SJCRH30 (cell line): ENCODE data around the gene TKFC. TPM values are rescaled to one million over a fixed set of nuclear protein-coding genes. Genes with fewer than 3 reads are reported as not detected.
A peak's percentile ranks its signal among the peaks of the same experiment; 100 is the strongest.

Source experiments
- DNase-seq, 2 experiments: peaks; one replicate each; pipeline ENCODE4 v3.0.0-alpha.2; 2015 to 2020
- H3K27ac ChIP-seq: fragments of 250-450 bp; sonication (Bioruptor Pico); 2 replicates; pipeline ENCODE4 v1.5.1; 2020; ENCODE audit warnings: mild to moderate bottlenecking, moderate library complexity
- H3K27me3 ChIP-seq: fragments of 250-450 bp; sonication (Bioruptor Pico); 2 replicates; pipeline ENCODE4 v1.5.1; 2020; ENCODE audit warnings: mild to moderate bottlenecking, moderate library complexity
- H3K36me3 ChIP-seq: fragments of 250-450 bp; sonication (Bioruptor Pico); 2 replicates; pipeline ENCODE4 v1.5.1; 2020; ENCODE audit warnings: mild to moderate bottlenecking, moderate library complexity
- H3K4me1 ChIP-seq: fragments of 250-450 bp; sonication (Bioruptor Pico); 2 replicates; pipeline ENCODE4 v1.5.1; 2020; ENCODE audit warnings: mild to moderate bottlenecking, moderate library complexity
- H3K4me3 ChIP-seq: fragments of 250-450 bp; sonication (Bioruptor Pico); 2 replicates; pipeline ENCODE4 v1.5.1; 2020; ENCODE audit warnings: mild to moderate bottlenecking, moderate library complexity
- H3K9me3 ChIP-seq: fragments of 250-450 bp; sonication (Bioruptor Pico); replicated peaks from 2 replicates; pipeline ENCODE4 v1.5.1; 2020; ENCODE audit warnings: mild to moderate bottlenecking, moderate library complexity
- total RNA-seq: library from RNA; depleted of rRNA; stranded (reverse); fragments of >200 nt; shearing (Covaris generic); gene quantifications from 2 replicates; pipeline ENCODE4 v1.2.3, GENCODE V29; 2014

TKFC gene
- total RNA-seq, 1 experiment from 2014 or later, result 17.7 TPM

DNA sequence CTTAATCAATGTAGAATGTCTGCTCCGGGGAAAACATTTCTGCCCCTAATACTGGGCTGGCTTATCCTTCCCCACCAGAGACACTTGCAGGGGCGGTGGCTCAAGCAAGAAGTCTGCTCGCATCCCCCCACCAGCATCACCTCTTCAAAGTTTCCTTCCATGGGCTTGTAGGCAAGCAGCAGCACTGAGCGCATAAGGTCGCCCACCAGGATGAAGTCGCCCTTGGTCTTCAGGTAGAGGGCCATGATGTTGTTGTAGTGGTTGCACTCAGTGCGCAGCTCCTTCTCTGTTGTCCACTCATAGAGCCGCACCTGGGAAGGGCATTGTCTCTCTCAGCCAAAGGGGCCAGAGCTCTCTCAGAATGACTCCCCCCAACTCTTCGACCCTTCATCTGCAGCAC is 29.3 kb upstream of the TKFC start:
- peaks cover 67% of the 10 kb centered on the region for H3K36me3 ChIP-seq
- no peak for DNase-seq
- no peak overlapping the region for H3K4me3 ChIP-seq

DNA sequence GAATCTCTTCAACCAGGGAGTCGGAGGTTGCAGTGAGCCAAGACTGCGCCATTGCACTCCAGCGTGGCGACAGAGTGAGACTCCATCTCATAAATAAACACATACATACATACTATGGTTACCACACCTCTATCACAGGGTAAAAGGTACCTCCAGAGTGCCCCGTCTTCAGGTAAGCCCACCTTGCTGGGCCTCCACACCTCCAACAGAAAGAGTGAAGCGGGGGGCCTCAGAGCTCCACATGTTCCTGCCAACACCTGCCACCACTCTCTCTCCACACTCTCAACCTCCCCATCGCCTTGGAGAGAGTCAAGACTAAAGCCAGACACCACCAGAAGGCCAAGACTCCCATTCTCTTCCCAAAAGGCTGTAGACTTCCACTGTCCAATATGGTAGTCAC is 27.6 kb upstream of the TKFC start:
- Histone ChIP-seq H3K4me1 (no peaks in the 10 kb centered on the region), H3K4me3 (no peak overlapping the region), H3K27me3 (no peaks in the 10 kb centered on the region), H3K9me3 (no peaks in the 10 kb centered on the region), H3K36me3 (peaks cover 71% of the 10 kb centered on the region), H3K27ac (no peak overlapping the region)
- DNase-seq, result no peak

More for the DNA sequence above, 29.3 kb upstream of the TKFC start:
- no peaks in the 10 kb centered on the region for H3K27me3 ChIP-seq
- no peaks in the 10 kb centered on the region for H3K4me1 ChIP-seq
- no peaks in the 10 kb centered on the region for H3K9me3 ChIP-seq
- no peak overlapping the region for H3K27ac ChIP-seq

DNA sequence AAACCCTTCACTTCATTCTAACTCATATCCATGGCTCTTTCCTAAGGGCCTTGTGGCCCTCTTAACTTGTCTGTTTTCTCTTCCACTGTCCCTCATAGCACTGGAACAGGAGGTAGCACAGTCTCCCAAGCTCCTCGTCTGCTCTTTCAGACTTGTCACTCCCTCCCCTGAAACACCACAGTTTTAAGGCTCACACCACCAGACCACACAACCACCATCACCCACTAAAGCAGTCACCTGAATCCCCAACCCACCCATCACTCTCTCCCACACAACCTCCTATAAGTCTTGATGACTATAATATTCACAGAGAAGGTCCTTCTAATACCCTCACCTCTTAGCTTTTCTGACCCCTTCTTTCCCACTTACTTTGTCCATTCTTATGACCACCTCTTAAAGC is 26.8 kb upstream of the TKFC start:
- Histone ChIP-seq H3K27me3 (no peaks in the 10 kb centered on the region), H3K4me1 (no peaks in the 10 kb centered on the region), H3K9me3 (no peaks in the 10 kb centered on the region), H3K4me3 (no peak overlapping the region), H3K36me3 (peaks cover 70% of the 10 kb centered on the region), H3K27ac (no peak overlapping the region)
- no peak for DNase-seq

DNA sequence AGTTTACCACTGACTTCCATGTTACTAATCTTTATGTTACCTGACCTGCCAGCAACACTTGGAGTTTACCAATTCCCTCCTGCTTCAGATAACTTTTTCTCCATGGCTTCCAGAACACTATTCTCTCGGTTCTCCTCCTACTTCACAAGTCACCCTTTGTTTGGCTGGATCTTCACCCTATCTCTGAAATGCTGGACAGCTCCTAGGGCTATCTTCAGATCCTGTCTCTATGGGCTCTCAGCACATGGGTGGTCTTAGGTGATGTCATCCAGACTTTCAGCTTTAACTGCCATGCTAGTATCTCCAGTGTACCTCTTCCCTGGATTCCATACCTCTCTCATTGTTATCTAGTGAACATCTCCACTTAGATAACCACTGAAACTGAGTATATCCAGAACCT is 25.7 kb upstream of the TKFC start:
- peaks cover 67% of the 10 kb centered on the region for H3K36me3 ChIP-seq
- no peak for DNase-seq
- H3K9me3 ChIP-seq, result no peaks in the 10 kb centered on the region
- H3K27ac ChIP-seq, result no peak overlapping the region
- no peaks in the 10 kb centered on the region for H3K27me3 ChIP-seq
- H3K4me1 ChIP-seq, result no peaks in the 10 kb centered on the region
- no peak overlapping the region for H3K4me3 ChIP-seq

DNA sequence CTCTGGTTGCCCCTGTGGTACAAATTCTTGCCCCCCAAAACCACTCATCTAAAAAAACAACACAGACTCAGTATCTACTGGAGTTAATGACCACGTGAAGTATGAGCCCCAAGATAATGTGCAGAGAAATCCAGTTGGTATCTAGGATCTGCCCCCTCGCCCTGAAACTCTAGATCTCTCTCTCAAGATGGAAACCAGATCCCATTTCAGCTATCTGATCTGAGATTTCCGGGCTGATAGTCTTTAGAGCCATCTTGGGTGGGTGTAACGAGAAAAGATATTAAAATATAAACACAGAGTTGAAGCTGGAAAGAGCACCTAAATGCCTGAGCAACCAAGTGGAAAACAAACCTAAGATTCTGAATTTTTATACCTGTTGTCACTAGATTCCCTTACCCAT is 23.9 kb upstream of the TKFC start:
- no peaks in the 10 kb centered on the region for H3K9me3 ChIP-seq
- no peak overlapping the region for H3K4me3 ChIP-seq
- H3K27ac ChIP-seq, result no peak overlapping the region
- no peaks in the 10 kb centered on the region for H3K4me1 ChIP-seq
- peaks cover 69% of the 10 kb centered on the region for H3K36me3 ChIP-seq
- H3K27me3 ChIP-seq, result no peaks in the 10 kb centered on the region
- no peak for DNase-seq

DNA sequence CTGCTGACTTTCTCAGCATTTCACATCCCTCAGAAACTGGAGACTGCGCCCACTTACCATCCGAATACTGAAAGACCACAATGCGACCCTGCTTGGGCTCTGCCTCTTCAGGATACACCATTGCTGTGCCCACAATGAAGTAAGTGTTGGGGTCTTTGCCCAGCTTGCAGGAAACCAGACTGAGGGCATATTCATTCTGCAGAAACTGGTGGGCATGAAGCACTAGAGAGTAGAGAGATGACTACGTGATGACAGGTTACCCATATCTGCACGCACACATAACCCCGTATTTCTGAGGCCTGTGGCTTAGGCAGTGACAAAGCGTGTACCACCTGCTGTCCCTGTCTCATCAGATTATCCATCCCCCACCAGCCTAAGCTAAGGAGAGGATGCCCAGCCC is 23.3 kb upstream of the TKFC start:
- Histone ChIP-seq H3K9me3 (no peaks in the 10 kb centered on the region), H3K4me1 (no peaks in the 10 kb centered on the region), H3K27me3 (no peaks in the 10 kb centered on the region), H3K4me3 (no peak overlapping the region), H3K36me3 (peaks cover 72% of the 10 kb centered on the region), H3K27ac (no peak overlapping the region)
- DNase-seq, result no peak

DNA sequence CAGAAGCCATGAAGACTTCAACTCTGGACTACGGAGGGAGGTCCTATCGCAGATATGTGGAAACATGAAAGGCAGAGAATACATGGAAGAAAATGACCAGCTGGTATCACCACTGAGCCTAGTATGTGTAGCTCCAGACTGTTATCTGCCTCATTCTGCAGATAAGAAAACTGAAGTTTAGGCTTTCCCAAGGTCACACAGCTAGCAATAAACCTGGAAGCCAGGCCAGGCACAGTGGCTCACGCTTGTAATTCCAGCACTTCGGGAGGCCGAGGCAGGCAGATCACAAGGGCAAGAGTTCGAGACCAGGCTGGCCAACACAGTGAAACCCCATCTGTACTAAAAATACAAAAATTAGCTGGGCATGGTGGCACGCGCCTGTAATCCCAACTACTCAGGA is 22.3 kb upstream of the TKFC start:
- Histone ChIP-seq H3K36me3 (peaks cover 74% of the 10 kb centered on the region), H3K9me3 (no peaks in the 10 kb centered on the region)

DNA sequence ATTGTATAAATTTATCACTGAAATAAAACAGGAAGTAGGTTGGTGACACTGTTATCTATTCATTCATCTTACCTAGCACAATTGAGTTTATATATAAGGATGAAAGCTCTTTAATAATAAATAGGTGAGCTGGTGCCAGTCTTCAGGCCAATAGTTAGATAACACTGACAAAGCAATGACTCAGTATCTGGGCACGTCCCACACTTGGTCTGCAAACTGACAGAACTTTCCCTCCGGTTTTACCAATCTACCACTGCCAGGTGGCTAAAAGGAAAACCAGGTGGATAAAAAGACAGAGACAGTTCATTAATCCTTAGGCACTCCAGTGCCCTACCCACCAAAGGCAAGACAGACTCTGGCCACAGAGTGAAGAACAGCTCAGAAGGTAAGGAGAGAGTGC is 17.8 kb upstream of the TKFC start:
- Histone ChIP-seq H3K9me3 (no peaks in the 10 kb centered on the region), H3K36me3 (peaks cover 64% of the 10 kb centered on the region), H3K27ac (no peak overlapping the region), H3K4me1 (no peaks in the 10 kb centered on the region), H3K27me3 (no peaks in the 10 kb centered on the region), H3K4me3 (no peak overlapping the region)
- DNase-seq, result no peak

More for the DNA sequence above, 22.3 kb upstream of the TKFC start:
- Histone ChIP-seq H3K4me3 (no peak overlapping the region), H3K27me3 (no peaks in the 10 kb centered on the region), H3K4me1 (no peaks in the 10 kb centered on the region), H3K27ac (no peak overlapping the region)
- no peak for DNase-seq

DNA sequence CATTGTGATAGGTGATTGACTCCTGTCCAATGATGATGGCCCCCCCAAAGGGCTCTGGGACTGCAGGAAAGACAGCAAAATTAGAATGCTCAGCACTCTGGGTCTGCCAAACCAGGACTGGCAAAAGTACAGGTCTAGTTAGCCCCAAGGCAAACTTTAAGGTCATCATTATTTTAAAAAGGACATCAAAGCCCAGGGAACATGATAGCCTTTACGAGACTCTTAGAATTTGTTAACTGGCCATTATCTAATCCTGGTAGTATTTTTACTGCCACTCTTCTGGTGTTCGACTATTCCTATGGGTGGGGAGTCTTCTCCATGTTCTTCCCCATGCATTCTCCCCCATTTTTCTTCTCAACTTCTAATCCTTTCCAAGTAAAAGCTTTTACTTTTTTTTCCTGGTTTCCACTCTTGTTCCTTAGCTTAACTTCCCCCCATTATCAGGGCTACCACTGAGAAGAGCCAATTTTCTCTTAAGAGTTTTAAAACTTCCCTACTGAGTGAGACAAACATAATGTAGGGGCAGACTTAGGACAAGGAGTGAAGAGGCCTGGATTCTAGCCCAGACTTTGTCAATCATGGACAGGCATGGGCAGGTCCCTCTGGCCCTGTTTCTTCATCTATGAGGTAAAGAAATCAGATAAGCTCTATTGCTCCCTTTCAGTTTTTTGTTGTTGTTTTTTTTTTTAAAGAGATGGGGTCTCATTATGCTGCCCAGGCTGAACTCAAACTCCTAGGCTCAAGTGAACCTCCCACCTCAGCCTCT is 7.2 kb upstream of the TKFC start:
- DNase-seq, result no peak

DNA sequence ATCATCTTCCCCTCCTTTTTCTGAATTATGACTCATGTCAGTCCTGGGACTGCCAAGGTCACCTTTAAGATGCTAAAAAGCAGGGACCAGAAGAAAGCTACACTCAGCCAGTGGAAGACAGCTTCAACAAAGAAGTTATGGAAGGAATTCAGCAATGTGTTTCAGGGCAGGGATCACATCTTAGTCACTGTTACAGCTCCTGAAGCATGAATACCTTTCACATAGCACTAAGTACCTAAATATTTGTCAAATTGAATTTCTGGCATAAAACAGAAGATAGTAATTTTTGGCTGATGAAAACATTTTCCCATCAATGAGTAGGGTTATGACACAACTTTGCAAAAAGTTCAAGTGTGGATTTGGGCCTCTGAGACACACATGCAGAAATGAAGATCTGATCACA is 5.4 kb upstream of the TKFC start:
- Histone ChIP-seq H3K36me3 (peaks cover 65% of the 10 kb centered on the region), H3K9me3 (no peaks in the 10 kb centered on the region), H3K27me3 (no peaks in the 10 kb centered on the region), H3K4me3 (no peak overlapping the region), H3K27ac (no peak overlapping the region), H3K4me1 (peaks cover 5% of the 10 kb centered on the region; the same call in 1 of the 2 replicates)
- no peak for DNase-seq

More for the DNA sequence above, 7.2 kb upstream of the TKFC start:
- Histone ChIP-seq H3K27me3 (no peaks in the 10 kb centered on the region), H3K36me3 (peaks cover 83% of the 10 kb centered on the region), H3K27ac (no peak overlapping the region), H3K9me3 (no peaks in the 10 kb centered on the region), H3K4me1 (no peaks in the 10 kb centered on the region), H3K4me3 (no peak overlapping the region)

DNA sequence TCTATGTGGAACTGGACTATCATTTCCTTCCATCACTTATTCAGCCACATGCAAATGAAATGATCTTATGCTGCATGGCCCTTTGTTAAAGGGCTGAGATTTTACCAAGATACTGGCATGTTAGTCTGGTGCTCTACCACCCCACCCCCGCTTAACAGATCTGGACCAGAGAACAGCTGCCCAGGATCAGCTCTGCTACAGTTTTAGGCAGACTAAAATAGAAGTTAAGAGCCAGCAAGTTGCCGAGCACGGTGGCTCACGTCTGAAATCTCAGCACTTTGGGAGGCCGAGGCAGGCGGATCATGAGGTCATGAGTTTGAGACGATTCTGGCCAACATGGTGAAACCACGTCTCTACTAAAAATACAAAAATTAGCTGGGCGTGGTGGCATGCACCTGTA is 4.7 kb upstream of the TKFC start:
- no peaks in the 10 kb centered on the region for H3K27me3 ChIP-seq
- H3K4me3 ChIP-seq, result no peak overlapping the region
- H3K36me3 ChIP-seq, result peaks cover 60% of the 10 kb centered on the region
- H3K9me3 ChIP-seq, result no peaks in the 10 kb centered on the region
- H3K4me1 ChIP-seq, result peaks cover 5% of the 10 kb centered on the region; the same call in 1 of the 2 replicates
- DNase-seq, result no peak
- no peak overlapping the region for H3K27ac ChIP-seq

DNA sequence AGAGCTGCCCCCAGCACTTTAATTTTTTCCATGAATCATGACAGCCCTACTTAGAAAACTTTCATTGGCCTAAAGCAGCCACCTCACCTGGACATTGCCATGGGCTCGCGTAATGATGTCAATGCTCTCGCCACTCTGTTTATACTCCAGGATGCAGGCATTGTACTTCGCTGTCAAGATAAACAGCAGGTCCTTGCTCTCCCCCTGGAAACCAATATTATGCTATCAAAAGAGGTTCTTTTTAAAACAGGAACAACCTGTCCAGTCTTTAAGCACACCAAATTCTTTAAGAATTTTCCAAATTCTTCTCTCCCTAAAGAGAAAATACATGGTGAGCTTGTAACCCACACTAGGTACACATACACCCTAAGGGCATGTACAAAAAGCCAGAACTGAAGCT is 3.2 kb upstream of the TKFC start:
- DNase-seq, result no peak
- H3K4me3 ChIP-seq, result no peak overlapping the region
- no peak overlapping the region for H3K27ac ChIP-seq
- peaks cover 5% of the 10 kb centered on the region; the same call in 1 of the 2 replicates for H3K4me1 ChIP-seq
- no peaks in the 10 kb centered on the region for H3K9me3 ChIP-seq
- H3K27me3 ChIP-seq, result no peaks in the 10 kb centered on the region
- peaks cover 45% of the 10 kb centered on the region for H3K36me3 ChIP-seq

DNA sequence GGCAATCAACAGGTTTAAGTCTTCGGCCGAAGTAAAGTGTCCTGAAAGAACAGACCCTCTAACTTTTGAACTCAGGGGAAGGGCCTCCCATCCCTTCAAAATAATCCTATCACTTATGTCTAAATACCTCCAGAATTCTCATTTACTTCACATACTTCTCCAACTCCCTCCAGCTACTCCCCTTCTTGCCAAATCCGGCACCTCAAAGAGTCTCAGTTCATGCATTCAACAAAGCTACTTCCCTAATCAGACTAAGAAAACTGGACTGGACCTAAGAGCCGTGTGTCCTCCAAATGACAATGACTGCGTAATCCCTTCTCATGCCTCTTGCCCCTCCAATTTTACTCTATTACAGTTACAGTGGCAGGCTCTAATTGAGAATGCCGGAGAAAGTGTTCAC is 1.4 kb upstream of the TKFC start:
- peaks cover 33% of the 10 kb centered on the region for H3K36me3 ChIP-seq
- peak overlapping the region; percentile 94 for H3K4me3 ChIP-seq
- no peaks in the 10 kb centered on the region for H3K9me3 ChIP-seq
- DNase-seq, result no peak
- H3K27ac ChIP-seq, result no peak overlapping the region
- H3K27me3 ChIP-seq, result no peaks in the 10 kb centered on the region
- peaks cover 5% of the 10 kb centered on the region; the same call in 1 of the 2 replicates for H3K4me1 ChIP-seq

DNA sequence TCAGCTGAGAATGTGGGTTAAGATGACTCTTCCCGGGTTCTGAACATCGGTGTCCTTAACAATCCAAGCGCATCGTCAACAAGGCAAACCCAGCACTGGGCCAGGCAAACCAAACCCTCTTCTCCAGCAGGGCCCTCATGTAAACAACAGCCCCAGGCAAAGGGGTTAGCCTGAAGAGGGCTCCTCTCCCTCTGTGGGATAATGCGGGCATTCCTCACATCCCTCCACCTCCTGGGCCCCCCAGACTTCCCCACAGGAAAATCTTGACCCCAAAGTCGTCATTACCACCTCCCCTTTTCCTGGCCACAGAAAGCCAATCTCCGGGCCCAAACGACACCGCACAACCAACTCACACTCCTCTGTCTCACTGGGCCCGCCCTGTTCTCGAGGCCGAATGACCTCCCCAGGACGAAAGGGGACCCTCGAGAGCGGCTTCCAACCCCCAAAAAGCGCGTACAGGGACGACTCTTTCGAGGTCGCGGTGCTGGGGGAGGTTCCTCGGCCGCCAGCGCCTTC is 689 bp upstream of the TKFC start:
- H3K9me3 ChIP-seq, result no peaks in the 10 kb centered on the region
- no peaks in the 10 kb centered on the region for H3K27me3 ChIP-seq
- H3K36me3 ChIP-seq, result peaks cover 29% of the 10 kb centered on the region
- DNase-seq, result peak in 1 of 2 experiments; percentile 27
- H3K27ac ChIP-seq, result peak overlapping the region; percentile 75
- H3K4me1 ChIP-seq, result peaks cover 5% of the 10 kb centered on the region; the same call in 1 of the 2 replicates
- peak overlapping the region; percentile 94 for H3K4me3 ChIP-seq

DNA sequence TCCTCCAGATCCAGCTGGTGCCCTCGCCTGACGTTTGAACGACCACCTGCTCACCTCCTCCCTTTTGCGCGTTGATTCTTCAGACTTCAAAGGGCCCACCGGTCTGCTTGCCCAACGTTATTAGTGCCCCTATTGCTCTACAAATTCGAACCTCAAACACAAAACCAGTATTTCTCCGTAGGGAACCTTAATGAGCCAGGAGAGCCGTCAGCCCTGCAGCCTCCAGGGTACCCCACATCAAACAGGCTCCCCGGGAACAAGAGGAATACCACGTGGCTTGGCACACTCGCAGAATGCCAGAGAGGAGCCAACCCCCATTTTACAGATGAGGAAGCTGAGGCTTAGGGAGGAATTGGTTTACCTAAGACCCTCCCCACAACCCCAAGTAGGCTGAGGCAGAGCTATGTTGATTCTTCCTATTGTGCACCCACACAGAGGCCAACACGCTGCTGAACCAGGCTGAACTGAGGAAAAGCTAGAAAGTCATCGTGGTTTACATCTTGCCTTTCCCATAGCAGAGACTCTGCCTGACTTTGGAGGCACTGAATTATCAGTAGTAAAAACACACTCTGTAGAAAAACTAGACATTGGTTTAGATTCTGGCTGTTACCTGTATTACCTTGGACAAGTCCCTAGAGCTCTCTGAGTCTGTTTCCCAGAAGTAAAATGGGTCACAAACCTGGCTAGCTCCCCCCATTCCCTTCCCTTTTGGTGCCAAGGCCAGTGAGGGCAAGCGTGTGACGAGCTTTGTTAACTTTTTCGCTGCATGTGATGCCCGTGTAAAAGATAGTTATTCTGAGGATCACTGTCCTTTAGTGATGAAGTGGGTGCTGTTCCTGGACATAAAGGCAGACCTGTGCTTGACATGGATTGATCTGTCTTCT is 764 bp downstream of the TKFC start:
- Histone ChIP-seq H3K9me3 (no peaks in the 10 kb centered on the region), H3K4me3 (peak overlapping the region; percentile 94), H3K36me3 (peaks cover 15% of the 10 kb centered on the region), H3K27me3 (no peaks in the 10 kb centered on the region), H3K27ac (peak overlapping the region; percentile 75), H3K4me1 (peaks cover 5% of the 10 kb centered on the region; the same call in 1 of the 2 replicates)
- DNase-seq, result no peak
